ENCODE results near the gene UBE2O. TPM values are rescaled to one million over a fixed set of nuclear protein-coding genes. Genes with fewer than 3 reads are reported as not detected.

Gene UBE2O
- total RNA-seq, 1 experiment from 2014 or later, result 19.5 TPM

DNA sequence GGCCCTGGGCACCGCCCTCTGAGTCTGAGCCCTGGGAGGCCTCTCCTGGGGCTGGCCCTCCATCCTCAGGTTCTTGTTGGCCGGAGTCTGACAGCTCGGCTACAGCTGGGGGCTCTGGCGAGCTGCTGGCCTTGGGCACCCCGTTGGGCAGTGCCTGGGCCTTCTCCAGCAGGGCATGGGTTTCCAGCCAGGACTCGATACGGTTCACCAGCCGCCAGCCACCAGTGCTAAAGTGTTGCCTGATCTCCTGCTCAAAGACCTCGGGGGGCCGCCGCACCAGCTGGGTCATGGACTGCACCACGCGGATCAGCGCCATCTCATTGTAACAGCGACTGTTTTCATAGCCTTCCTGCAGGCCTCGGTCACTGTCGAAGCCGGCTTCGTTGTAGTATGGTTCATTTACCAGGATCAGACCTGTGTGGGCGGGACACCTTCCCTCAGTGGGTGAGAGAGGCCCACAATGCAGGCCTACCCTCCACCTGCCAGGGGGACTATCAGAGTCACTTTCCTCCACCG lies 61.7 kb downstream of the UBE2O start:
- Mint-ChIP-seq H3K4me1 (ENCODE audit: insufficient read depth, unreplicated experiment) (peaks cover 5% of the 10 kb centered on the region), H3K4me3 (ENCODE audit: unreplicated experiment) (no peak overlapping the region), H3K27ac (ENCODE audit: low read depth, unreplicated experiment) (no peak overlapping the region), H3K27me3 (ENCODE audit: insufficient read depth, unreplicated experiment) (no peaks in the 10 kb centered on the region), H3K36me3 (ENCODE audit: insufficient read depth, unreplicated experiment) (peaks cover 48% of the 10 kb centered on the region), H3K9me3 (ENCODE audit: unreplicated experiment) (no peaks in the 10 kb centered on the region)
- intact Hi-C loops (cut with micrococcal nuclease), result no loop called here
- POLR2A ChIA-PET, result interaction anchor here (0.6 kb wide), 1 partner anchor 833 kb away, joined by 3 read pairs; no protein-coding TSS in a partner anchor
- CTCF ChIA-PET, result interaction anchor here (0.6 to 7.8 kb wide), 9 partner anchors 6 to 419 kb away, joined by 3 to 71 read pairs (median 3); no protein-coding TSS in a partner anchor
- TF ChIP-seq, protein P1, sequence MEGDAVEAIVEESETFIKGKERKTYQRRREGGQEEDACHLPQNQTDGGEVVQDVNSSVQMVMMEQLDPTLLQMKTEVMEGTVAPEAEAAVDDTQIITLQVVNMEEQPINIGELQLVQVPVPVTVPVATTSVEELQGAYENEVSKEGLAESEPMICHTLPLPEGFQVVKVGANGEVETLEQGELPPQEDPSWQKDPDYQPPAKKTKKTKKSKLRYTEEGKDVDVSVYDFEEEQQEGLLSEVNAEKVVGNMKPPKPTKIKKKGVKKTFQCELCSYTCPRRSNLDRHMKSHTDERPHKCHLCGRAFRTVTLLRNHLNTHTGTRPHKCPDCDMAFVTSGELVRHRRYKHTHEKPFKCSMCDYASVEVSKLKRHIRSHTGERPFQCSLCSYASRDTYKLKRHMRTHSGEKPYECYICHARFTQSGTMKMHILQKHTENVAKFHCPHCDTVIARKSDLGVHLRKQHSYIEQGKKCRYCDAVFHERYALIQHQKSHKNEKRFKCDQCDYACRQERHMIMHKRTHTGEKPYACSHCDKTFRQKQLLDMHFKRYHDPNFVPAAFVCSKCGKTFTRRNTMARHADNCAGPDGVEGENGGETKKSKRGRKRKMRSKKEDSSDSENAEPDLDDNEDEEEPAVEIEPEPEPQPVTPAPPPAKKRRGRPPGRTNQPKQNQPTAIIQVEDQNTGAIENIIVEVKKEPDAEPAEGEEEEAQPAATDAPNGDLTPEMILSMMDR (IDR thresholded peaks at IDR 0.05; ENCODE audit: unreplicated experiment), result no peak
- DNase-seq (ENCODE audit: unreplicated experiment), result no peak
- no TSS peak for BruUV-seq (replicated peaks)

DNA sequence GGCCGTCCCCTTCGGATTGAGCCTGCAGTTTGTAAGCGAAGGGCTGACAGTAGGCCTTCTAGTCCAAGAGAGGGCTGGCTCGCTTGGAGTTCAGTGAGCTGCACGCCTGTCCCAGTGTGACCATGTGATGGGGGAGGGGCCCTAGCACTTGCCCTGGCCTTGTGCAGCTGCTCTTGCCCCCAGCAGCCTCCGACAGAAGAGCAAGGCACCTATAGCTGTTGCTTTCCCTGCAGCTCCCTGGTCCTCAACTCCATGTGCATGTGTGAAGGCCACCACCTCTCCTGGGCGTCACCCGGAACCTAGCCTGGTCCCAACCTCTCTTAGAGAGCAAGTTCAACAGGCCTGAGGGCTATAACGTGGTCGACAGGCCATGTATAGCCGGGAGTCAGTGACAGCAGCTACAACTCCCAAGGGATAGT lies 62.9 kb downstream of the UBE2O start:
- Mint-ChIP-seq H3K9me3 (ENCODE audit: unreplicated experiment) (no peaks in the 10 kb centered on the region), H3K4me1 (ENCODE audit: insufficient read depth, unreplicated experiment) (peaks cover 5% of the 10 kb centered on the region), H3K36me3 (ENCODE audit: insufficient read depth, unreplicated experiment) (peaks cover 36% of the 10 kb centered on the region), H3K27me3 (ENCODE audit: insufficient read depth, unreplicated experiment) (no peaks in the 10 kb centered on the region), H3K4me3 (ENCODE audit: unreplicated experiment) (no peak overlapping the region), H3K27ac (ENCODE audit: low read depth, unreplicated experiment) (no peak overlapping the region)
- no TSS peak for BruUV-seq (replicated peaks)
- TF ChIP-seq, protein P1 (IDR thresholded peaks at IDR 0.05; ENCODE audit: unreplicated experiment), result no peak
- intact Hi-C loops (cut with micrococcal nuclease), result no loop called here
- no peak for DNase-seq (ENCODE audit: unreplicated experiment)
- POLR2A ChIA-PET, result no interaction called here
- CTCF ChIA-PET, result interaction anchor here (0.6 to 7.8 kb wide), 6 partner anchors 7 to 666 kb away, joined by 3 to 71 read pairs (median 5); no protein-coding TSS in a partner anchor

GRCh38 chr17:76388966-76389888 lies 63.7 kb downstream of the UBE2O start:
- intact Hi-C loops (cut with micrococcal nuclease), result no loop called here
- Mint-ChIP-seq H3K27me3 (ENCODE audit: insufficient read depth, unreplicated experiment) (no peaks in the 10 kb centered on the region), H3K36me3 (ENCODE audit: insufficient read depth, unreplicated experiment) (peaks cover 32% of the 10 kb centered on the region), H3K27ac (ENCODE audit: low read depth, unreplicated experiment) (no peak overlapping the region), H3K9me3 (ENCODE audit: unreplicated experiment) (no peaks in the 10 kb centered on the region), H3K4me1 (ENCODE audit: insufficient read depth, unreplicated experiment) (peaks cover 3% of the 10 kb centered on the region), H3K4me3 (ENCODE audit: unreplicated experiment) (no peak overlapping the region)
- TF ChIP-seq, protein P1 (IDR thresholded peaks at IDR 0.05; ENCODE audit: unreplicated experiment), result no peak
- no peak for DNase-seq (ENCODE audit: unreplicated experiment)
- BruUV-seq (replicated peaks), result TSS peak; percentile 25
- ChIA-PET POLR2A (no interaction called here), CTCF (interaction anchor here (0.5 to 7.8 kb wide), 7 partner anchors 8 to 667 kb away, joined by 3 to 71 read pairs (median 4); no protein-coding TSS in a partner anchor)

Data from MCF 10A (cell line).